Airway epithelial cell (primary cell): ENCODE data around the gene MMP7. TPM values are rescaled to one million over a fixed set of nuclear protein-coding genes. Genes with fewer than 3 reads are reported as not detected.

Experiments used
- total RNA-seq: library from RNA; depleted of rRNA; stranded (reverse); fragments of >200 nt; gene quantifications from 2 replicates; pipeline ENCODE4 v1.2.3, GENCODE V29; 2015

Gene MMP7
- 1.1 and 1.3 TPM in 2 replicates for total RNA-seq

GRCh38 chr11:102530558-102530957 is at the start of gene MMP7:
Gene MMP7, minus strand, starts transcription at chr11:102530747. Its CDS starts 47 bp downstream, at chr11:102530700.

Other genes with a start within 250 kb of the MMP7 start
- gene BIRC3, start 213.3 kb downstream of the MMP7 start, total RNA-seq = 1.5 TPM in 2 replicates
- 23.8 and 33.6 TPM in 2 replicates for gene BIRC2, start 183.5 kb downstream of the MMP7 start, total RNA-seq
- gene TMEM123, start 78.0 kb downstream of the MMP7 start, total RNA-seq = 137 and 178 TPM in 2 replicates
- gene MMP20, start 94.6 kb upstream of the MMP7 start, total RNA-seq = not detected in 2 replicates
- not detected in 2 replicates for gene MMP27, start 175.0 kb upstream of the MMP7 start, total RNA-seq
- gene MMP8, start 194.2 kb upstream of the MMP7 start, total RNA-seq = not detected in 2 replicates
- gene MMP10, start 249.9 kb upstream of the MMP7 start, total RNA-seq = 2.8 and 17.1 TPM in 2 replicates